ENCODE data around the gene TTC36. TPM values are rescaled to one million over a fixed set of nuclear protein-coding genes. Genes with fewer than 3 reads are reported as not detected.

TTC36 gene
- total and polyA plus RNA-seq, 2 donors (not counting 1 experiment from before 2014, with no cell fraction given) = 0.19 to 0.79 TPM

DNA sequence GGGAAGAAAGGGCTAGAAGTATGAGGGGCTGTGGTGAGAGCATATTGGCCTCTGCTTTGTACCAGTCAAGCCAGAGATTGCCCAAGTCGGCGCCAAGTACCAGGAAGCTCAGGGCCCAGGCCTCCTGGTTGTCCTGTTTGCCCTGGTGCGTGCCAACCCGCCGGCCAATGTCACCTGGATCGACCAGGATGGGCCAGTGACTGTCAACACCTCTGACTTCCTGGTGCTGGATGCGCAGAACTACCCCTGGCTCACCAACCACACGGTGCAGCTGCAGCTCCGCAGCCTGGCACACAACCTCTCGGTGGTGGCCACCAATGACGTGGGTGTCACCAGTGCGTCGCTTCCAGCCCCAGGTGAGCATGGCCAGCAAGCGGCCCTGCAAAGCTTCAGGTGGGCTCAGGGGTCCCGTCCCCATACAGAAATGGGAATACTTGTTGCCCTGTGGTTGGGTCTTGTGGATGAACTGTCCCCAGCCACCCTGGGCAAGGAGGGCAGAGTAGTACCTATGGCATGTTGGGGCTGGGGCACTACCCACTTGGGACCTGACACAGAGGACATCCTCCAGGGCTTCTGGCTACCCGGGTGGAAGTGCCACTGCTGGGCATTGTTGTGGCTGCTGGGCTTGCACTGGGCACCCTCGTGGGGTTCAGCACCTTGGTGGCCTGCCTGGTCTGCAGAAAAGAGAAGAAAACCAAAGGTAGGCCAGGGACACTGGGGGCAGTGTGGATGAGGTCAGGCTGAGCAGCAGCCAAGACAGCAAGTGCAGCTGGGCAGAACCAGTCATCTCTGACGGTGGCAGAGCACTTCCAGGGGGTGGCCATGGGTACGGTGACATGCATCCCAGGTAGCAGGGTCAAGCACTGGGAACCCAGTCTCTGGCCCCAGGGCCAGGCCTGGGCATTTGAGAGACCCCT is 5.8 kb downstream of the TTC36 start:
- H3K4me3 ChIP-seq (ENCODE audit: control extremely low read depth in 1 of 5, extremely low read depth in 1 of 5, insufficient read depth in 1 of 5, low read depth in 2 of 5, low read length in 4 of 5) = no peak overlapping the region
- no peak overlapping the region for H2AFZ ChIP-seq (ENCODE audit: insufficient read depth, low read depth, low read length, poor library complexity, severe bottlenecking)
- Mint-ChIP-seq H3K27ac (no peak overlapping the region), H3K4me3 (no peak overlapping the region), H3K9me3 (ENCODE audit: insufficient read depth) (no peaks in the 10 kb centered on the region), H3K27me3 (no peaks in the 10 kb centered on the region), H3K4me1 (peaks cover 21% of the 10 kb centered on the region)
- H4K20me1 ChIP-seq (ENCODE audit: control insufficient read depth, insufficient read depth, low read length, poor library complexity, severe bottlenecking) = no peaks in the 10 kb centered on the region
- no peak overlapping the region for H3K9ac ChIP-seq (ENCODE audit: low read length)
- no peak for ATAC-seq (ENCODE audit: low read depth)
- H3K27me3 ChIP-seq (replicated peaks in 1 of 4; ENCODE audit: control extremely low read depth in 1 of 4, control insufficient read depth in 3 of 4, insufficient read depth in 4 of 4, low read length in 3 of 4) = no peaks in the 10 kb centered on the region
- no peak overlapping the region for H3K27ac ChIP-seq (ENCODE audit: low read length in 2 of 2)
- TF ChIP-seq, protein P1, sequence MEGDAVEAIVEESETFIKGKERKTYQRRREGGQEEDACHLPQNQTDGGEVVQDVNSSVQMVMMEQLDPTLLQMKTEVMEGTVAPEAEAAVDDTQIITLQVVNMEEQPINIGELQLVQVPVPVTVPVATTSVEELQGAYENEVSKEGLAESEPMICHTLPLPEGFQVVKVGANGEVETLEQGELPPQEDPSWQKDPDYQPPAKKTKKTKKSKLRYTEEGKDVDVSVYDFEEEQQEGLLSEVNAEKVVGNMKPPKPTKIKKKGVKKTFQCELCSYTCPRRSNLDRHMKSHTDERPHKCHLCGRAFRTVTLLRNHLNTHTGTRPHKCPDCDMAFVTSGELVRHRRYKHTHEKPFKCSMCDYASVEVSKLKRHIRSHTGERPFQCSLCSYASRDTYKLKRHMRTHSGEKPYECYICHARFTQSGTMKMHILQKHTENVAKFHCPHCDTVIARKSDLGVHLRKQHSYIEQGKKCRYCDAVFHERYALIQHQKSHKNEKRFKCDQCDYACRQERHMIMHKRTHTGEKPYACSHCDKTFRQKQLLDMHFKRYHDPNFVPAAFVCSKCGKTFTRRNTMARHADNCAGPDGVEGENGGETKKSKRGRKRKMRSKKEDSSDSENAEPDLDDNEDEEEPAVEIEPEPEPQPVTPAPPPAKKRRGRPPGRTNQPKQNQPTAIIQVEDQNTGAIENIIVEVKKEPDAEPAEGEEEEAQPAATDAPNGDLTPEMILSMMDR (IDR thresholded peaks at IDR 0.05) = no peak
- TF ChIP-seq EZH2 (IDR thresholded peaks at IDR 0.05; ENCODE audit: borderline replicate concordance, insufficient read depth, low read depth, low read length, poor library complexity, severe bottlenecking) = no peak
- no peak for DNase-seq
- no peaks in the 10 kb centered on the region for H3K9me3 ChIP-seq (ENCODE audit: control extremely low read depth in 1 of 3, control insufficient read depth in 2 of 3, insufficient read depth in 1 of 3, low read length in 2 of 3)
- H3K4me1 ChIP-seq (ENCODE audit: control insufficient read depth in 2 of 2, insufficient read depth in 2 of 2, low read length in 2 of 2) = peaks cover 14 to 21% of the 10 kb centered on the region in 2 donors
- 97% methylated on average over 18 of the region's 19 CpGs for WGBS (ENCODE audit: insufficient coverage)
- no peaks in the 10 kb centered on the region for H3K36me3 ChIP-seq (replicated peaks in 1 of 2; ENCODE audit: control extremely low read depth in 1 of 2, control insufficient read depth in 1 of 2, extremely low read depth in 1 of 2, insufficient read depth in 2 of 2, low read length in 1 of 2)
- no peak overlapping the region for H3K4me2 ChIP-seq (replicated peaks; ENCODE audit: low read depth, low read length, poor library complexity, severe bottlenecking)
- intact Hi-C loops (cut with micrococcal nuclease) = no loop called here
- H3K79me2 ChIP-seq (ENCODE audit: control insufficient read depth, insufficient read depth, low read length) = no peaks in the 10 kb centered on the region
- ChIA-PET POLR2A (no interaction called here), CTCF (no interaction called here)
